Measurements from ENCODE around the gene FADS3. TPM values are rescaled to one million over a fixed set of nuclear protein-coding genes. Genes with fewer than 3 reads are reported as not detected.

The FADS3 gene
- total RNA-seq, 1 donor from 2014 or later: 9.7 TPM

- TF ChIP-seq CTCF (IDR thresholded peaks at IDR 0.05; ENCODE audit: partially characterized antibody, unreplicated experiment): no peak
- Mint-ChIP-seq H3K4me3 (ENCODE audit: unreplicated experiment) (no peak overlapping the region), H3K36me3 (ENCODE audit: unreplicated experiment) (peaks cover 4% of the 10 kb centered on the region), H3K27me3 (ENCODE audit: unreplicated experiment) (peaks cover 12% of the 10 kb centered on the region), H3K9me3 (ENCODE audit: unreplicated experiment) (peaks cover 7% of the 10 kb centered on the region), H3K27ac (ENCODE audit: unreplicated experiment) (no peak overlapping the region), H3K4me1 (ENCODE audit: low read depth, unreplicated experiment) (no peaks in the 10 kb centered on the region)
- DNase-seq: no peak
Measured at GRCh38 chr11:61862714-61863547, 28.4 kb downstream of the FADS3 start.

DNA sequence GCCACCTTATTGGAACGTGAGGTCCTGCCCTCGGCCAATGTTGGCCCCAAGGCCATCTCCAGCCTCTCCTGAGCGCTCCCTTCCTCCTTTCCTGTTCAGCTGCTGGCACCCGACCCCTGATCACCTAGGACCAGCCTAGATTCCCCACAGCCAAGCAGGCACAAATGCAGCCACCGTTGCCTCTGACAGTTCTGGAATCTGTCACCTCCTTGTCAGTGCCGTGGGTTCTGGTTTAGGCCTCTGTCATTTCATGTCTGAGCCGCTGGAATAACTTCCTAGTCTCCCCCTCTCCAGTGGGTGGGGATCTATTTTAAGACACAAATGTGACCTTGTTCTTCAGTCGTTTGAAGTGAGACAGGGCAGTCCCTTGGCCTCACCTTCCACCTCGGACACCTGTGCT lies 29.7 kb downstream of the FADS3 start:
- H3K27ac Mint-ChIP-seq (ENCODE audit: unreplicated experiment): peak overlapping the region; percentile 22
- H3K36me3 Mint-ChIP-seq (ENCODE audit: unreplicated experiment): peaks cover 4% of the 10 kb centered on the region
- H3K27me3 Mint-ChIP-seq (ENCODE audit: unreplicated experiment): peaks cover 9% of the 10 kb centered on the region
- TF ChIP-seq CTCF (IDR thresholded peaks at IDR 0.05; ENCODE audit: partially characterized antibody, unreplicated experiment): no peak
- H3K9me3 Mint-ChIP-seq (ENCODE audit: unreplicated experiment): peaks cover 7% of the 10 kb centered on the region
- no peak overlapping the region for H3K4me3 Mint-ChIP-seq (ENCODE audit: unreplicated experiment)
- no peaks in the 10 kb centered on the region for H3K4me1 Mint-ChIP-seq (ENCODE audit: low read depth, unreplicated experiment)
- DNase-seq: no peak

DNA sequence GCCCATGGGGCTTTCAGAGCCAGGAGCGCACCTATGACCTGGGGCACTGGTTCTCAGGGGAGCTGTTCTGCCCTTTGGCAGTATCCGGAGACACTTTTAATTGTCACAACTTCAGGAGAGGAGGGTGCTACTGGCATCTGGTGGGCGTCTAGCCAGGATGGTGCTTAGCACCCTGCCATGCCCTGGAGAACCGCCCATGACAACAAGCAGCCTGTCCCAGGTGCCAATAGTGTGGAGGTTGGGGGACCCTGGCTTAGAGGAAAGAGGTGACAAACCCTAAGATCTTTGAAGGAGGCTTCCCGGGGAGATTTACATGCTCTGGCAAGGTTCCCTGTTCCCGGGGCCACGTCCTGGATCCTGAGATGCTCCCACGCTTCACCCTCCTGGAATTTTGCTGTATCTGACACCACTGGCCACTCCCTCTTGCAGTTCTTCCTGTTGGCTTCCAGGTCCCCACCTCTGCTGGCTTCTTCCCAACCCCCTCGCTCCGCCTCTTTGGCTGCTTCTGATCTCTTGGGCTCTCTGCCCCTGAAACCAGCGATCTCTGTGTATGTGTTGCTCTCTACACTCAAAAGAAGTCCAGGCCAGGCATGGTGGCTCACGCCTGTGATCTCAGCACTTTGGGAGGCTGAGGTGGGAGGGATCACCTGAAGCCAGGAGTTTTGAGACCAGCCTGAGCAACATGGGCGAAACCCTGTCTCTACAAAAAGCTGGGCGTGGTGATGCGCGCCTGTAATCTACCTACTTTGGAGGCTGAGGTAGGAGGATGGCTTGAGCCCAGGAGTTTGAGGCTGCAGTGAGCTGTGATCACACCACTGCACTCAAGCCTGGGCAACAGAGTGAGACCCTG lies 31.1 kb downstream of the FADS3 start:
- Mint-ChIP-seq H3K27ac (ENCODE audit: unreplicated experiment) (no peak overlapping the region), H3K36me3 (ENCODE audit: unreplicated experiment) (peaks cover 4% of the 10 kb centered on the region), H3K4me1 (ENCODE audit: low read depth, unreplicated experiment) (peaks cover 4% of the 10 kb centered on the region), H3K4me3 (ENCODE audit: unreplicated experiment) (no peak overlapping the region), H3K27me3 (ENCODE audit: unreplicated experiment) (peaks cover 13% of the 10 kb centered on the region), H3K9me3 (ENCODE audit: unreplicated experiment) (peaks cover 5% of the 10 kb centered on the region)
- TF ChIP-seq CTCF (IDR thresholded peaks at IDR 0.05; ENCODE audit: partially characterized antibody, unreplicated experiment): no peak
- DNase-seq: no peak

- DNase-seq: no peak
- Mint-ChIP-seq H3K27ac (ENCODE audit: unreplicated experiment) (peak overlapping the region; percentile 75), H3K4me1 (ENCODE audit: low read depth, unreplicated experiment) (peaks cover 4% of the 10 kb centered on the region), H3K36me3 (ENCODE audit: unreplicated experiment) (peaks cover 4% of the 10 kb centered on the region), H3K9me3 (ENCODE audit: unreplicated experiment) (peaks cover 5% of the 10 kb centered on the region), H3K4me3 (ENCODE audit: unreplicated experiment) (no peak overlapping the region), H3K27me3 (ENCODE audit: unreplicated experiment) (peaks cover 6% of the 10 kb centered on the region)
- TF ChIP-seq CTCF (IDR thresholded peaks at IDR 0.05; ENCODE audit: partially characterized antibody, unreplicated experiment): no peak
Measured at GRCh38 chr11:61855939-61856680, 35.2 kb downstream of the FADS3 start.

All from glutamatergic neuron (in vitro differentiated cells).